ENCODE measurements around the gene TTLL5.
A peak's percentile ranks its signal among the peaks of the same experiment; 100 is the strongest.

The TTLL5 gene

GRCh38 chr14:75720842-75721498 is 59.9 kb downstream of the TTLL5 start:
- DNase-seq = peak; percentile 47
- H3K36me3 ChIP-seq (replicated peaks) = peaks cover 8% of the 10 kb centered on the region
- H3K27ac ChIP-seq = no peak overlapping the region
- H3K27me3 ChIP-seq (replicated peaks) = no peaks in the 10 kb centered on the region
- in situ Hi-C loops (cut with HindIII; ENCODE audit: low pct_ligation_motif_present, low sequenced_read_pairs) = loop anchor here (25.0 kb wide), 1 partner anchor 241 kb away; no protein-coding TSS in a partner anchor
- no peak overlapping the region for H3K4me3 ChIP-seq (ENCODE audit: low read depth, low read length)
- no peak for TF ChIP-seq CTCF (IDR thresholded peaks at IDR 0.05; ENCODE audit: low read depth, low read length, missing control alignments)

- Histone ChIP-seq H3K4me3 (ENCODE audit: low read depth, low read length) (no peak overlapping the region), H3K27ac (no peak overlapping the region), H3K27me3 (replicated peaks) (no peaks in the 10 kb centered on the region), H3K36me3 (replicated peaks) (peaks cover 11% of the 10 kb centered on the region)
- no peak for TF ChIP-seq CTCF (IDR thresholded peaks at IDR 0.05; ENCODE audit: low read depth, low read length, missing control alignments)
- in situ Hi-C loops (cut with HindIII; ENCODE audit: low pct_ligation_motif_present, low sequenced_read_pairs) = loop anchor here (25.0 kb wide), 1 partner anchor 239 kb away; no protein-coding TSS in a partner anchor
- DNase-seq = no peak
Observed at GRCh38 chr14:75723716-75724115, 62.7 kb downstream of the TTLL5 start.

- peaks cover 7% of the 10 kb centered on the region for H3K36me3 ChIP-seq (replicated peaks)
- no peaks in the 10 kb centered on the region for H3K27me3 ChIP-seq (replicated peaks)
- in situ Hi-C loops (cut with HindIII; ENCODE audit: low pct_ligation_motif_present, low sequenced_read_pairs) = loop anchor here (25.0 kb wide), 1 partner anchor 238 kb away; no protein-coding TSS in a partner anchor
- no peak overlapping the region for H3K27ac ChIP-seq
- no peak for DNase-seq
- no peak for TF ChIP-seq CTCF (IDR thresholded peaks at IDR 0.05; ENCODE audit: low read depth, low read length, missing control alignments)
- H3K4me3 ChIP-seq (ENCODE audit: low read depth, low read length) = no peak overlapping the region
Observed at GRCh38 chr14:75724414-75725204, 63.6 kb downstream of the TTLL5 start.

- peaks cover 4% of the 10 kb centered on the region for H3K36me3 ChIP-seq (replicated peaks)
- H3K27me3 ChIP-seq (replicated peaks) = no peaks in the 10 kb centered on the region
- DNase-seq = no peak
- H3K27ac ChIP-seq = no peak overlapping the region
- in situ Hi-C loops (cut with HindIII; ENCODE audit: low pct_ligation_motif_present, low sequenced_read_pairs) = no loop called here
- no peak overlapping the region for H3K4me3 ChIP-seq (ENCODE audit: low read depth, low read length)
- no peak for TF ChIP-seq CTCF (IDR thresholded peaks at IDR 0.05; ENCODE audit: low read depth, low read length, missing control alignments)
Observed at GRCh38 chr14:75725481-75725880, 64.4 kb downstream of the TTLL5 start.

DNA sequence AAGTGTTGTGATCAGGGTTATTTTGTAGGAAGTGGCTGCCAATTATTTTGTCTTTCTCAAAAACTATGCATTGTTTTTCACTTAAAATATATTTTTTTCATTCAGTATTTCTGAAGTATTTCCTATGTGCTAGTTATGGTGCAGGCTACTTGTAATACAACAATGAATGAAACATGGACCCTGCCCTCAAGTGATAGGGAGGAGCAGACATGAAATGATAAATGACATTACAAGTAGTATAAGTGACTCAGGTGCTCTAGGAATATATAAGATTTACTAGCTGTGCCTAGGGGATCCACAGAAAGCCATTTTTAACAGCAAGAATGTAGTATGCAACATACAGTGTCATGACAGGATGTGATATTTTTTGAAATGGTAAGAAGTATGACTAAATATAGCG is 65.3 kb downstream of the TTLL5 start:
- Histone ChIP-seq H3K27ac (no peak overlapping the region), H3K4me3 (ENCODE audit: low read depth, low read length) (no peak overlapping the region), H3K36me3 (replicated peaks) (peaks cover 4% of the 10 kb centered on the region), H3K27me3 (replicated peaks) (no peaks in the 10 kb centered on the region)
- in situ Hi-C loops (cut with HindIII; ENCODE audit: low pct_ligation_motif_present, low sequenced_read_pairs) = no loop called here
- no peak for TF ChIP-seq CTCF (IDR thresholded peaks at IDR 0.05; ENCODE audit: low read depth, low read length, missing control alignments)
- DNase-seq = no peak

Measured in brain microvascular endothelial cell (primary cell).